IPS DF 4.7 (cell line): ENCODE results near the gene ARFGAP3.

Experiments
- DNase-seq: peaks from one replicate; pipeline ENCODE4 v3.0.0-alpha.2; 2013; ENCODE audit warnings: low spot score; ENCODE audit errors: extremely low read depth

ARFGAP3 gene

DNA sequence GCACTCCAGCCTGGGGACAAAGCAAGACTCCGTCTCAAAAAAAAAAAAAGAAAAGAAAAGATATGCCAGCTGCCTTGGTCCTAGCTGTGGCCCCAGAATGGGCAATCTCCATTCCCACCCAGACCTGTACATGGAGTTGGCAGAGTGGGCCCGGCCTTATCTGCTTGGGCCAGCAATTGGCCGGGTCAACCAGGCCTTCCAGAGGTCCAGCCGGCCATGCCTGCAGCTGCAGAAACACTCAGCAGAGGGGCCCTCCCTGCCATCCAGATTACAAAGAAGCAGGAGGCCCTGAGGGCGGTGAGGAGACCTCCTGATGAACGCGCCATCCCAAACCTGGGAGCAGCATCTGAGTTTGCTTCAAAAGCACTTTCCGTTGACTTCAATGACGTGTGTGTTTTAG lies 26.9 kb upstream of the ARFGAP3 start:
- DNase-seq: no peak

DNA sequence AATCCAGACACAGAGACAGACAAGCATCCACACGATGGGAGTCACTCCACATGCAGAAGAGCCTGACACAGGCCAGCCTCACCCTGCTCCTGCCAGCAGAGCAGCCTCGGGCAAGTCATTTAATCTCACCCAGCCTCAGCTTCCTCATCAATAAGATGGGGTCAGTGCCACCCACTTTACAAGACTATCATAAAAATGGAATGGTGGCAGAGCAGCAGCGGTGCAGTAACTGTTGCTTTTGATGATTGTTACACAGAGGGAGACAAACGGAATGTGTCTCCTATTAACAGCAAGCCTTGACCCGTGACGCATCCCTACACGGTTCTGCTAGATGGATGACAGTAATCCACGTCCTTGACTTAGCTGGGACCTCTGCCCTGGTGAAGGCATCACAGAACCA lies 26.0 kb upstream of the ARFGAP3 start:
- DNase-seq: no peak

DNA sequence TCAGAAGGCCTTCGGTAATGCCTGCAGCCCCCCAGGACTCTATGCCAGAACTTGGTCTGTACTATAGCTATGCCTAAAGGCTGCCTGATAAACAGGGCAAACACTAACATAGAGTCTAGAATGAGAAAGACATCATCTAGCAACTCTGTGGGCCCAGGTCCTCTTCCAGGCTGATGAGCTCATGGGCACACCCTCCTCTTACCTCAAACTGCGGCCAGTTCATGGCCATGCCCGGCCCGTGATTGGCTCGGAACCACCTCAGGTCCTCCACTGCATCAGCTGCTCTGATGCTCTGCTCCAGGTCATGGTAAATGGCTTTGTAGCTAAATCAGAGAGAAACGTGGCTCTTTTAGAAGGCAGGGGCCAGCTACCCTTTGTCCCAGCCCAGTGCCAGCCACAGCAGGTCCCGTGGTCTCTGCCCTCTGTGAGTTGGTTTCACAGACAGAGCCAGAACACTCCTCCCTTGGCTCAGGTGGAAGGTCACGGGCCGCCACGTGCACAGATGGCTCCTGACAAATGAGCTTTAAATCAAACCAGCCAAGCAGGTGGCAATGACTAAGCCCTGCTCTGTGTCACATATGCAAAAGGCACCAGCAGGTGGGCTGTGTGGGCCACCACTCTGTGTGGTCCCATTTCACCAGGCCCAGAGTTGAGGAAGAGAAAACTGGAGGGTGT lies 25.0 kb upstream of the ARFGAP3 start:
- no peak for DNase-seq

DNA sequence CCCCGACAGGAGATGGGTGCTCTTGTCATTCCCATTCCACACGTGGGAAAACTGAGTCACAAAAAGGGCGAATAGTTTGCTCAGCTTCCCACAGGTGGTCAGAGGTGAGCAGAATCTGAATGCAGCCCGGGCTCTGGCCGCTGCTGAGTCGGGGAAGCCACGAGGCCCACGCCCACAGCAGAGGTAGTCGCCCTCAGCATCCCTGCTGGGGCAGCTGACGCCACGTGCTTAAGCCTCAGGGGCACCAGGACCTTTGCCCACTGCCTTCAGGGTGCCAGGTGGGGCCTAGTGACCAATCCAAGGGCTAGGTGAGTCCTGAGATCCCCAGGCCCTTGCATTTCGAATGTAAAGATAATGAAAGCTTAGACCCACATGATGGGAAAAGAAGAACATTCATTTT lies 24.2 kb upstream of the ARFGAP3 start:
- no peak for DNase-seq

DNA sequence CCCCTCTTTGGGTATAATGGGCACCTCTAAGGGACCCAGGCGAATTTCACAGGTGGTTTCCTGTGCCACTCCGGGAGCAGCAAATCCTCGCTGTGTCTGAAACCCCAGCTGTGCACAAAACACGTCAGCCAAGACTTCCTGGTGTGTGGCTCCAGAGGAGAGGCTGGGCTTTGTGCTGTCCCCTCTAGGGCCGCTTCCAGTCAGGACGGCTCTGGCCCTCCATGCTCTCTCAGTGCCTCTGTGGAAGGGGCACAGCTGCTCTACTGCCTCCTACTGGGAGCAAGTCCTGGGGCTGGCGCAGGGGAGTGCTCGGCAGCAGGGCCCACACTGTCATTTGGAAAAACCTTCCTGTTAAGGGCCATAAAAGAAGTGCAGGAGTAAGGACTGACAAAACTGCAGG lies 23.7 kb upstream of the ARFGAP3 start:
- DNase-seq: no peak

DNA sequence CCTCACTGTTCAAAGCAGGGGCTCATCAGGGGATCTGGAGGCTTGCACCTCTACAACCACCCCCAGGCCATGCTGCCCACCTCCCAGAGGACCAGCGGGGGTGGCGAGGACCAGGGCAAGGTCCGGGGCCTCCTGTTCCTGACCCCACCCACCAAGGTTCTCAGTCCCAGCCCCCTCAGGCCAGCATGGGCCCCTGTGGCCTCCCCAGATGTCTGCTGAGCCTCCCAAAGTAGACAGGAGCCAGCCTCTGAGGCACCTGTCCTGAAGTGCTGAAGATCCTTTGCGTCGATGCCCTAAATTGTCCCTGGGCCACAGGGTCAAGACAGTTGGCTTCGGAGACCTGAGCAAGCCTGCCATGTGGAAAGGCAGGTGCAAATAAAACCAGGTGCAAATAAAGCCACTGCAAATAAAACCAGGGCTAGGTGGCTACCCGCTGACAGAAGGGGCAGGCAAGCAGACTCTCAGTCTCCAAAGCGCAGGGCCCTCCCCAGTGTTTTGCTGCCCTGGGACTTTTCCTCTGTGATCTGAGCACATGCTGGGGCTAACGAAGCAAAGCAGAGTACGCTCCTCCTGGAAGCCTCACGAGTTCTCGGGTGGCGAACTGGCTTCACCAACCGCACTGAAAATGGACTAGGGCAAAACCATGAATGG lies 22.4 kb upstream of the ARFGAP3 start:
- DNase-seq: no peak

DNA sequence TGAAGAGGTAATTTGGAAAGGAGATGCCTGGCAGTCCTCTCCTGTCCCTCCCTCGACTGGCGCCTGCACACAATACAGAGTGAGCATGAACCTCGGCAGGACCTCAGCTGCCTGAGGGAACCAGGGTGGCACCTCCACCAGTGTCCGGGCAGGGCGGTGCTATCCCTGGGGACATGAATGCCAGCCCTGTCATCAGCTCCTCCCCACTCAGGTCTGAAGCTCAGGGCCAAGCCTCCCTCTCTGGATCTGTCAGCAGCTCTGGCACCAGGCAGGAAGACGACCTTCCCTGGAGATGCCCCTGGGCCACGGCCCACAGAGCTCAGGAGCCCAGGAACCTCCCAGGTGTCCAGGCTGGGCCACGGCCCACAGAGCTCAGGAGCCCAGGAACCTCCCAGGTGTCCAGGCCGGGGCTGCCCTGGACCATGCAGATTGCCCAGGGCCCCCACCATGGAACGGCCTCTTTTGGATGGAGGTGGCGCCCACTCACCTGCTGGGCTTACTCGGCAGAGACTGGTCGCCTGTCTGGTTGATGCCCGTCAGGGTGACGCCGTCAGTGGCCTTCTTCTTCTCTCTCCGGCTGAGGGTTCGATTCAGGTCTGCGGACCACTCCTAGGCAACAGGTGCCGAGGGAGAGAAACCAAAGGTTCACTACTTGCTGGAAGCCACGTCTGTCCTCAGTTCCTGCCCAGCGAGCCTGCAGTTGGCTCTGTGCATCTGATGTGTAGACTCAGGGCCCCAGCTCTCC lies 21.7 kb upstream of the ARFGAP3 start:
- no peak for DNase-seq

DNA sequence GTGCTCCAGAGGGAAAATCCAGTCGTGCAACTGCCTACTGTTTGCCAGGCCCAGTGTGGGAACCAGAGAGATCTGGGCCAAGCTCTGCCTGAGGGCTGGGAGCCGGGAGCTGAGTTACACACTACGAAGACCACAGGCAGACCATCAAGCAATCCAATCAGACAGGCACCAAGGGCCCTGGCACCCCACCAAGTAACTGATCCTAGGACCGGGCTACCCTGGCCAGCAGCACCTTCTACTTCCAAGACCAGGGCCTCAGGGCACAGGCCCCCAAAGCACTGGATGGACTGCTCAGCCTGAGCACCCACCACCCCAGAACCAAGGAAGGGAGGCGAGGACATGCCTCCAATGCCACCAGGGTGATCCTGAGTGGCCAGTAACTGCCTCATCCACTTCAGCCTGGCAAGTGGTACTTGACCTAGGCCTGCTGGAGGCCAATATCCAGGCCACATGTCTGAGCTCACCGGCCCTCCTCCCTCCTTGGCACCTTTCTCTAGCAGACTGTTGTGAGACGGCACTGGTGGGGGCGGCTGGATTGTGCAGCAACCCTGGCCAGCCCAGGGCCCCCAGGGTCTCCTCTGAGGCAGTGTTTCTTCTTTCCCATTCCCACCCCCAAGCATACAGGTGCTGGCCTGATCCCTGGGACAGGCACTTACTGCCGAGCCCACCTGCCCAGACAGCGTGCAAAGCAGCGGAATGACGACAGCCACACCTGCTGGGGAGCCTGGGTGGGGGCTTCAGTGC lies 20.7 kb upstream of the ARFGAP3 start:
- DNase-seq: no peak

DNA sequence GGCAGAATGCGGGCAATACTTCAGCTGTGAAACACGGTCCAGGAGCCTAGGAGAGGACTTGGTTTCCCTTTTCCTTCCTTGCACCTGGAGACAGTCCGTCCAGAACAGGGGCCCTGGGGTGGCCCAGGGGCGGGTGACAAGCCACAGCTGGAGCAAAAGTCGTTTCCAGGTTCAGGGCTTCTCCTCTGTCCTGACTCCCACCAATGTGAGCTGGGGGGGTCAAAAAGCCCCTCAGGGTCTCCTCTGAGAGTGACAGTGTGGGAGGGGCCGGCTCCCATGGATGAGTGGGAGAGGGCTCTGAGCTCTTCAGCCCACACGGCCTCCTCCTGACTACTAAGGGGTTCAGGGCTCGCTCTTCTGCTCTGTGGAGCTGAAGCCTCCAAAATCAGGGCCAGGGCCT lies 20.1 kb upstream of the ARFGAP3 start:
- DNase-seq: no peak

DNA sequence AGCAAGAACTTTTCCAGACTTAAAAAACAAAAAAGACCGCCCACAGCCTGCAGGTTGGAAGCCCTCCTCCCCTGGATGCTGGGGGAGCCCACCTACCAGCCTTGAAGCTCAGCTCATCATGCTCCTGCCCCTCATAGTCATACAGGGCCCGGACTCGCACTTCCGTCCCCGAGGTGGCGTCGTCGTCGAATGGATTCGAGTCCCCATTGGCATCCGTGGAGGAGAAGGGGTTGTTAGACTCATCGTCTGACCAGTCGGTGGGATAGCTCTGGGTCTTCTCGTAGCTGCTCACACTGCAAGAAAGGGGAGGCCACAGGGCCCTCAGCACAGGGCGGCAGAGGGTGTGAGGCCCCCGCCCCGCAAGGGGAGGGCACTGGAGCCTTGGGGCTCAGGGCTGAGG lies 19.0 kb upstream of the ARFGAP3 start:
- DNase-seq: no peak

DNA sequence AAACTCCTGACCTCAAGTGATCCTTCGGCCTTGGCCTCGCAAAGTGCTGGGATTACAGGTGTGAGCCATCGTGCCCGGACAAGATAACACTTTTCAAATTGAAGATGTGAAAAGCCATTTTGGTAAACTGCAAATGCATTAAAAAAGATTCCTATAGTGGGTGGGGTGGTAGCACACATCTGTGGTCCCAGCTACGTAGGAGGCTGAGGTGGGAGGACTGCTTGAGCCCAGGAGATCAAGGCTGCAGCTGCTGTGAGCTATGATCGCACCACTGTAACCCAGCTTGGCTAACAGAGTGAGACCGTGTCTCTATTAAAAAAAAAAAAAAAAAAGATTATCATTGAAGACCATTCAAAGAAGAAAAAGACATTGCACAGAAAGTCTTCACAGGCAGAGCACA lies 16.9 kb upstream of the ARFGAP3 start:
- DNase-seq: no peak

DNA sequence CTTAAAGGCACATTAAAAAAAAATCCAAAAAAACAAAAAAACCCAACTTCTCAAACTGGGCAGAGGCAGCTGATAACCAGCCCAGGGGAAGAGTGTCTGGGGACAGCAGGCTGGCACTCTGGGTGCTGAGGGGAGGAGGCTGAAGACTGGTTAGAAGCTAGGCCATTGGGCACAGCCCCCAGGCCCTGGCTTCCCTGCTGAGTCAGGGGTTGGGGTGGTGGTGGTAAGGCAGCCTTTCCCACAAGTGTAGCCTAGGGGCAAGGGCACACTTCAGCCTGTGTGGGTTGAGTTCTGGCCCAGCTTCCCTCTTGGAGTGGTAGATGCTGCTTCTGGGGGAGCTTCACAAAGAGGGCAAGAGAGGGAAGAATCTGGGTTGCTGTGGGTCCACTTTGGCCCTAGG lies 16.3 kb upstream of the ARFGAP3 start:
- DNase-seq: no peak

DNA sequence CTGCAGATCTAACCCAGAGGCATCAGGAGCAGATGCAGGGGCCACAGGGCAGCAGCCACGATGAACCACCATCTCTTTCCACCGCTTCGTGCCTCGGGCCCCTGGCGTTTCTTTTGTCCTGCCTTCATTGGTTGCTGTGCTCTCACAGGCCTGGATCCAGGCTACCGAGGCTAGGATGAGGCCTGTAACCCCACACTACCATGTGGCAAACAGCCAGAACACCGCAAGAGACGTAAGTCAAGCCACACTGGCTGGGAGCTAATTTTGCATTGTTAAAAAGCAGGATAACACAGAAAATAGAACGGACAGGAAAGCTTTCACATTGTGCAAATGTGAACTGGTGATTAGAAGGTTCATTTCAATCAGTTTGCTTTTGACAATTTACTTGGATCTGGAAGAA lies 15.7 kb upstream of the ARFGAP3 start:
- no peak for DNase-seq

DNA sequence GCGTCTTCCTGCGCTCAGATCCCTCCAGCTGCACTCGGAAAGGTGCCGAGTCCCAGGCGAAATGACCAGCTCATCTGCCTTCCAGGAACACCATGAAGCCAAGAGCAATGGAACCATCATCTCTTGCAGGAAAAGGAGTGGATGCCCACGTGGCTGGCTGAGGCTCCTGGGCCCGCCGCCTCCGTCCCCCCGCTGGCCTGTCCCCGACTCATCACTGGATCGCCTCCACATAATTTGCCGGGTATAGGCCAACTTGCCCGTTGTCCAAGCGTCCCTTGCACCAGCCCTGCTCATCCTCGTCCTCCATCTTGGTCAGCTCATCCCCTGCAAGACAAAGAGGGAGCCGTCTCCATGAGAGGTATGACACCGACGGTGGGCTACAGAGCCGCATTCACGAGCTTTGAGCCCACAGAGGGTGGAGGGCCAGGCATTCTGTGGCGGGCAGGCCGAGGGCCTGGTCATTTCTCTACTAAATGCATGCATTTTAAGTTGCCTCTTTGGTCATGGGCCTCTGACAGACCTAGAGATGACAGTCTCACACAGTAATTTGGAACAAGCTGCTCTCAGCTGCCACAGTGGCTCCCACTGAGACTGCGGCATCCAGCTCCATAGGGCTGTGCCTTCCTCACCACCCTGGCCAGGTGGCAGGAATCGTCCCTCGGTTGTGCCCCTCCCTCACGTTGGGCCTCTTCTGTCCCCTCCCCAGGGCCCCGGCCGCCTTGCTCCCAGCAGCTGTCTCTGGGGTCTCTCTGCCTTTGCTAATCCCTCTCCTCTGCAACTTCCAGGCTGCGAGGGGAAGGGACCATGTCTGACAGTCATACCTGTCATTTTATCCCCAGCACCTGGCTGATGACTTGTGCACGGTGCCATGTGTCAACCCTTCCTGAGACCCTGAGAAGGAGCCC lies 14.3 kb upstream of the ARFGAP3 start:
- DNase-seq: no peak

DNA sequence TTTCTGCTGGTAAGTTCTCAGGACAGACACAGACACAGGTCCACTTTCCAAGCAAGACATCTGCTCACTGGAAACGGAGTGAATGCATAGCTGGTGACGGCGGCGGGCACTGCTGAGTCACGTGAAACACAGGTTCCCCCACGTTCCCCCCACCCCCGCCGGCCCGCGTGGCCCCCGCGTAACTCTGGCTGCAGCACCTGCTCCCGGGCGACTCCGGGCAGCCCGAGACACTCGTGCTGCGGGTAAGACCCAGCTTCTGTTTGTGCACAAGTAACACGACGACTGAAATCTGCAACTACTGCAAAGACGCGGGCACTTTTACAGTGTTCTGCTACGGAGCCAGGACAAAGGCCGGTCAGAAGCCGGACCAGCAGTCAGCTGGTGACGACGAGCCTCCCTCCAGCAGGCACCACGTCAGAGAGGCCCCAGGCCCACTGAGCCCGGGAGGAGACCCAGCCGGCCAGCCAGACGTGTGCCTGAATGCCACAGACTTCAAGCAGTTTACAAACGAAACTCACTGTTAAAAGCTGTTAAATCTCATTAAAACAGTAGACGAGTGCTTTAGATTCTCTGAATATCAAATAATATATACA lies 12.9 kb upstream of the ARFGAP3 start:
- DNase-seq: no peak

DNA sequence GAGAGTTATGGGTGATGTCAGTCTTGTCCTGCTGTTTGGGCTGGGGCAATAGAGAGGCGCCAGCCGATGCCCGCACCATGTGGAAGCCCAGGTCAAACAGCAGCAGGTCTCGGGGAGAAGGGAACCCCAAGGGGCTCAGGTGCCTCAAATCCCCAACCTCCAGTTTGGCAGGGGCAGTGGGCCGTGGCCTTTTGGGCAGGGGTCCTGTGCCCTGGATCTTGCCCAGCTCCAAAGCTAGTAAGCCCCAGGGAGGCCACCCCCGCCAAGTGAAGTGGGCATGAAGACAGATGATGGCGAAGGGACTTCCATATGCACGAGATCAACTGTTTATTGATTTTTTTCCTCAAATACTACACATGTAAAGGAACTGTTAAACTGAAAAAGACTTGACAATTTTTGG lies 12.4 kb upstream of the ARFGAP3 start:
- no peak for DNase-seq

DNA sequence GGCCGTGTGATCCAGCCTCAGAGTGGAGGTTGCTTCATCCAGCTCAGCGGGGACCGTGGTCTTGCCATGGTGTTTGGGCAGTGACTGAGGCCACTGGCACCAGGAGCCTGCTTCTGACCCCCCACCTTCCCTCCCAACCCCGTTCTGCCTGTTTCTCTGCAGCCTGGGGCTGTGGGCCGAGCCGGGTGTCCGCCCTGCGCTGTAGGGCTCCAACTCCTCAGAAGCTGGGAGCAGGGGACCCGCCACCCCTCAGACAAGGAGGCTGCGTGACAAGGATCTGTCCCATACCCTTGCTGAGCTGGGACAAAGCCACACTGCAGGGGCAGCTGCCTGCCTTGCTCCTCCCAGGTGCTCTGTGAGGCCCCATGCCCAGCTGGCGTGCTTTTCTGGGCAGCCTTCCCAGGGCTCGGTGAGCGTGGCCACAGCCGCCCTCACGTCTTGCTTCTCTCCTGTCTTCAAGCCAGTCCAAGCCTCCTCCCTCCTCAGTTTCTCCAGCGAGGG lies 11.7 kb upstream of the ARFGAP3 start:
- no peak for DNase-seq

DNA sequence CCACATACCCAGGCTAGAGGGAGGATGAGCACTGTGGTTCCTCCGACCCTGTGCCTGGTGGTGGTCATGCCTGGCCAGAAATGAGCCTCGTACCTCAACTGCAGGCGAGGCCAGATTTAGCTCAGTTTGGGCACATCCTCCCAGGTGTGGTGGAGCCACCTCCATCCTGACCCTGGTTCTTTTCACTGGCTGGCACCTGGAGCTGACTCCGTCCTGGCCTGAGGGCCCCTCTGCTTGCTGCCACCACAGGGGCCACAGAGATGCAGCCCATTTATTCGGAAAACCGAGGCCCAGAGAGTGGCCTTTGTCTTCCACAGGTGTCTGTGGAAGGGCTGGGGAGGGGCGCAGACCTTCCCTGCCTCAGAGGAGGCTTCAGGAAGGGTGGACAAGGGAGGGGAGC lies 9.0 kb upstream of the ARFGAP3 start:
- no peak for DNase-seq

DNA sequence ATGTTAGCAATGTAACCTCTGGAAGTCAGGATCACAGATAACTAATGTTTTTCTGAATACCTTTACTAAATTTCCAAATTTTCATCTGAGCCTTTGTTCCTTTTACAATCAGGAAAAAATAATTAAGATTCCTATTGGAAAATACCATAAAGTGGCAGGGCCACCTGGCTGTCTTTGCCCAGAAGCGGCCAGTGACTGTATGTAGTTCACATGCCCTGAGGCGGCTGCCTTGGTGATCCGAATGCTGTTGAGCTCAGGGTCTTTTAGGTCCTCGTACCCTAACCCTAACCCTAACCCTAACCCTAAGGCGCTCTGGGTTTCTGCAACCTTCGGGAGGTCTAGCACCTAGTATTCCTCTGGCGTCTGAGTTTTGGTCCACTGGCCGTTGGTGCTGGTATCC lies 8.5 kb upstream of the ARFGAP3 start:
- DNase-seq: no peak

DNA sequence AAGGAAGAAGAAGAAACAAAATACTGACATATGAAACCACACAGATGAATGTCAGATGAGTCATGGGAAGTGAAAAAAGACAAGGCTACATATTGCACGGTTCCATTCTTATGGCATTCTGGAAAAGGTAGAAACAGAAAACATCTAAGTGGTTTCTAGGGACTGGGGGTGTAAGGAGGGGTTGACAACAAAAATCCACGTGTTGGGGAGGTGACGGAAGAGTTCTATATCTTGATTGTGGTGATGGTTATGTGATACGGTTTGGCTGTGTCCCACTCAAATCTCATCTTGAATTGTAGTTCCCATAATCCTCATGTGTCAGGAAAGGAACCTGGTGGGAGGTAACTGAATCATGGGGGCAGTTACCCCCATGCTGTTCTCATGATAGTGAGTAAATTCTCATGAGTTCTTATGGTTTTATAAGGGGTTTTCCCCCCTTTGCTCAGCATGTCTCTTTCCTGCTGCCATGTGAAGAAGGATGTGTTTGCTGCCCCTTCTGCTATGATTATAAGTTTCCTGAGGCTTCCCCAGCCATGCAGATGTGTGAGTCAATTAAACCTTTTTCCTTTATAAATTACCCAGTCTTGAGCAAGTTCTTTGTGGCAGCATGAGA lies 6.4 kb upstream of the ARFGAP3 start:
- DNase-seq: no peak
